Measurements from ENCODE around the gene DLG4.

Gene DLG4

DNA sequence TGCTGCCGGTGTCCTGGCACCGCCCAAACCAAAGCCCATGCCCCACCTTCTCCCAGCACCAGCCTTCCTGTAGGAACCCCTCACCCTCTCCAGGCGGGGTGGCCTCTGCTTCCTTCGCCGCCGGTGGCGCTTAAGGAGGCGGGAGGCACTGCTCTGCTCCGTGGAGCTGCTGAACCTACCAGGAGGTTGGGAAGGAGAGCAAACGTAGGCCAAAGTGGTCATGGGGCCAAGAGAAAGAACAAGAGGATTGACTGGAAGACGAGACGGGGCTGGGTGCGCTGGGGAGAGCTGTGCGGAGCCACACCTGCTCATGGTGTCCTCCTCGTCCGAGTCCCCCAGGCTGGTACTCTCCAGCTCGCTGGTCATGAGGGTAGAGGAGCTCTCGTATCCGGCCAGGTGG is 9.9 kb upstream of the DLG4 start:
- DNase-seq = no peak

- DNase-seq = no peak
Observed at GRCh38 chr17:7228920-7229319, 9.3 kb upstream of the DLG4 start.

GRCh38 chr17:7226721-7227710 is 7.4 kb upstream of the DLG4 start:
- no peak for DNase-seq

DNA sequence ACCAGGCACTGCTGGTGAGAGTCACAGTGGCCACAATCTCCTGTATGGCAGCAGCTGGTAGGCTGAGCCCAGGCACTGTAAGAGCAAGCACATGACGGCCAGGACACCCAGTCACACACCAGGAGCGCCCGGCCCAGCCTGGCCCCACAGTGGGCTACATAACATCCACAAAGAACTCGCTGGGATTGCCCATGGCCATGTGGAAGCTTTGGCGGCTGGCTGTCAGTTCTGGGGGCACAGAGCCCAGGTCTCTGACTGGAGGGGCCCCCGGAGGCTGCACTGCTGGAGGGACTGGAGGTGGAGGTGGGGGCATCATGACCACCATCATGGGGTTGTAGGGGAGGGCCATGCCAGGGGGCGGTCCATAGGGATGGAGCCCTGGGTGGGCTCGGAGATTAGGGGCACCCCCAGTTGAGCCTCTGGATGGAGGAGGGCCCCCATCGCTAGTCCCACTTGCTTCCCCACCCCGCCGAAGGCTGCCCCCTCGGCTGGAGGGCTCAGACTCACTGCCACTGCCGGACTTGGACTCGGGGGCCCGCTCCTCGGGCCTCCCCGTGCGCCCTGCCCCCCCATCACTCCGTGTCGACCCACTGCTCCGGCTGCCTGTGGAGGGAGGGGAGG is 6.2 kb upstream of the DLG4 start:
- no peak for DNase-seq

DNA sequence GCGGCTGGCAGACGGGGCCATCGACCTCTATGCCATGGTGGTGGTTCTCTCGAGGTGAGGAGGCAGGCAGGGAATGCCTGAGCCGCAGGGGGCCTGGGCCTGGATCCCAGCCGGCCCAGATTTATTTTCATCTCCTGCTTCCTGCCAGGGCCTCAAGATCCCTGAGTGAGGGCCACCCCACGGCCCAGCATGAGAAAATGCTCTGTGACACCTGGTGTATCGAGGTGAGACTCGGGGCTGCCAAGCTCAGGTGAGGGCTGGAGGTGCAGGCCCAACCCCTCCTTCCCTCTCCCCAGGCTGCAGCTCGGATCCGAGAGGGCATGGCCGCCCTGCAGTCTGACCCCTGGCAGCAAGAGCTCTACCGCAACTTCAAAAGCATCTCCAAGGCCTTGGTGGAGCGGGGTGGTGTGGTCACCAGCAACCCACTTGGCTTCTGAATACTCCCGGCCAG is 5.0 kb upstream of the DLG4 start:
- no peak for DNase-seq

- no peak for DNase-seq
Observed at GRCh38 chr17:7224110-7224509, 4.5 kb upstream of the DLG4 start.

- DNase-seq = no peak
Observed at GRCh38 chr17:7223375-7223774, 3.7 kb upstream of the DLG4 start.

DNA sequence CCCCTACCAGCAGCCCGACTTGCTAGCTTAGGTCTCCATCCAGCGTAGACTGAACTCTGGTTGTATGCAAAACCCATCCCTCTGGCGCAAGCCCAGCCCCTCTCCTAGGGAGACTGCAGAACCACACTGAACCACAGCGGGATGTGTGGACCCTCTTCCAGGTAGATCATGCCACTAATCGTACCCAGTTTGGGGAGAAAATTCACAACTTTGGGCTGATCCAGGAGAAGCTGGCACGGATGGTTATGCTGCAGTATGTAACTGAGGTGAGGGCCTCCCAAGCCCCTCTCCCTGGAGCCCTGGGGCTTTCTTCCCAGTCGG is 3.3 kb upstream of the DLG4 start:
- no peak for DNase-seq

DNA sequence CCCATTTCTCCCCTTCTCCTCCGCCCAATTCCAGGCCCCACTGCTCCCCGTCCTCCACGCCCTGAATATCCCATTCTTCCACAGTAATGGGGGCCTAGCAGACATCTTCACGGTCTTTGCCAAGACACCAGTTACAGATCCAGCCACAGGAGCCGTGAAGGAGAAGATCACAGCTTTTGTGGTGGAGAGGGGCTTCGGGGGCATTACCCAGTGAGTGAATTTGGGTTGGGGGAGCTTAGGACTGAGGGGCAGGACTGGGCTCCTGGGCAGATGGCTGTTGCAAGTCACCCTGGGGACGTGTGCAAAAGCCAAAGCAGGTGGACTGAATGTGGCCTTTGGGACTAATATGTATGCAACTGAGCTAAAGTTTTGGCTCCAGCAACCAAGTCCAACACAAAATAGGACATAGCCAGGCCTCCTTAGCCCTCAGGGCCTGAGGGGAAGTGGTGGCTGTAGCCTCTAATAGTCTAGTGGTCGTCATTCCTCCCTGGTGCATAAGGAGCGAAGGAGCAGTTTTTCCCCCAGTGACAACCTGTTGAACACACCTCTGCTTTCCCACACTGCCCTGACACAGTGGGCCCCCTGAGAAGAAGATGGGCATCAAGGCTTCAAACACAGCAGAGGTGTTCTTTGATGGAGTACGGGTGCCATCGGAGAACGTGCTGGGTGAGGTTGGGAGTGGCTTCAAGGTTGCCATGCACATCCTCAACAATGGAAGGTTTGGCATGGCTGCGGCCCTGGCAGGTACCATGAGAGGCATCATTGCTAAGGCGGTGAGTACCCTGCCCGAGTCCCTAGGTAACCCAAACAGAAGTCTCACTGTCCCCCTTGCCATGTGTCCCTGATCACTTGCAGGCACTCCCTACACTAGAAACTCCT is 2.7 kb upstream of the DLG4 start:
- no peak for DNase-seq

- DNase-seq = no peak
Observed at GRCh38 chr17:7221278-7222092, 1.8 kb upstream of the DLG4 start.

- DNase-seq = peak; percentile 52
Observed at GRCh38 chr17:7220593-7221277, 1.1 kb upstream of the DLG4 start.

GRCh38 chr17:7219229-7219811 is 316 bp downstream of the DLG4 start:
- no peak for DNase-seq

GRCh38 chr17:7218758-7219157 is 878 bp downstream of the DLG4 start:
- no peak for DNase-seq

DNA sequence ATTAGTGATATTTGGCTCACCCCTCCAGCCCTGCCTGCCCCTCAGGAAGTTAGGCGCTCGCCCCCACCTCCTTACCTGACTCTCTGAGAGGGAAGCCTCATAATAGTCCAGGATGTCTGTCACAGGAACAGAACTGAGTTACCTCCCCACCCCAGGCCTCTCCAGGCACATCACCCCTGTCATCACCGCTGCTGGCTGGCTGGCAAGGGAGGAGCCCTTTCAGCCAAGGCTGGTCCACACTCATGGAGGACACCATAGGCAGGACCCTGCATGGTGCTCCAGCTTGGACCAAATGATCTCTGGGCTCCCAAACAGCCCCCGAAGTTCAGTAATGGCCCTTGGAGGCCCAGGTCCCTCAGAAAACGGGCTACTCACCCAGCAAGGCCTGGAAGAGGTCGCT is 1.5 kb downstream of the DLG4 start:
- DNase-seq = no peak

DNA sequence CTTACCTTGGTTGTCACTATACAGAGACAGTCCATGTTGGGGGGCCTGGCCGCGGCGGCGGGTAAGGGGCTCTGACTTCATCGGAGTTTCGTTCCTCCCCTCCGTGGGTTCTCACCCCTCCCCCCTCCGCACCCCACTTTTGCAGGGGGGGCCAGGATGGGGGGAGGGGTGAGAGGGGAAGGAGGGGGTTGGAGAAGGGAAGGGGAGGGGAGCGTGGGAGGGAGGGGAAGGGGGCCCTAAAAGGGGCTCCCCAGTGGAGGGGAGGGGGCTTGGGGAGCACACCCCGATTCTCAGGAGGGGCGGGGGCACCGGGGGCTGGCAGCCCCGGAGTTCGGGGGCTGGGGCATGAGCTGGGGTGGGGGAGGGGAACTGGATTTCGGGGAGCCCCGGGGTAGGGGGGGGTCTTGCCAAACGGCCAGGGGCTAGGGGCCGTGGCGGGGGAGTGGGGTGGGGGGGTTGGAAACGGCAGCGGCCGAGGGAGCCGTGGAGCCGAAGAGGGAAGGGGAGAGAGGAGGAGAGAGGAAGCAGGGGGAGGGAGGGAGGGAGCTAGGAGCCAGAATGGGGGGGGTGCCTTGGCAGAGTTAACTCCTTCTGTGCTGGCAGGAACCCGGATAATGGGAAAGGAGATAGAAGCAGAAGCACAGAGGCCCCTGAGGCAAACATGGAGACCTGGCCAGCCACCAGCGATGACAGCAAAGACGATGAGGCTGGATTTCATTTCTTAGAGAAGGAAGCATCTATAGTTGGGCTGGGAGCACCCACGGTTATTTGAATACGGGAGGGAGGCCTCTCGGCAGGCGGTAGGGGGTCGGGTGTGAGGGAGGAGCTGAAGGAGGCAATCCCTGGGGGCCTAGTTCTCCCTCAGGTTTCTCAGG is 2.3 kb downstream of the DLG4 start:
- DNase-seq = peak; percentile 83

DNA sequence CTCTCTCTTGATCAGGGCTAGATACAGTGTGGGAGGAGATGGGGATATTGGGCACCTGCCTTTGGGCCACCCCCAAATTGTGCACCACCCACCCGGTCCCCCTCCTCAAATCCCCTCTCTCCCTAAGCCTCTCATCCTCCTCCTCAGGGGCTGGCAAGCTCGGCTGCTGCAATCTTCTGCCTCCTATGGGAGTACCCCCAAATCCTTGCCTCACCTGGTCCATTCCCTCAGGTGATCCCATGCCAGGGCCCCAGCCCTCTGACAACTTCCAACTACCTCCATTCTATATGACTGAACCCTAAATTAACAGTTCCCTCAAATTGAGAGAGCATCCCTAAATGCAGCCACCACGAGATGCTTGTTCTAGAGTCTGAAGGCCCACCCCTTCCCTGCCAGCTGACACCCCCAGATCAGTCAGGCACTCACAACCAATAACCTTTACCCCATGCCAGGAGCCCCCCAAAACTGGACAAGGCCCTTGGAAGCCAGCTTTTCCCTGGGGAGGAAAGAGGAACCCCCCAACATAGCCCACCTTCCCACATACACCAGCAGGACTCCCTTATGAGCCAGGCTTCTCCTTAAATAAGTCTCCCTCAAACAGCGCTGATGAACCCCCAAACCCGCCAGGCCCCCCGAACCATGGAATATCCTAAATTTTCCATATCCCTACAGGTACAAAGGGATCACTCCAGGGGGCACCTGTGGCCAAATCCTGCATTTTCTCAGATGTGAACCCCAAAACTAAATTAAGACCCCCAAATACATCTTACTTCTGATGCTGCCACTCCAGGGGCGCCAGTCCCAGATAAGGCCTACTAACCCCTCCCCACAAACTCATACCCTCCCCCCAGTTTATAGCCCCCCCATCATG is 3.2 kb downstream of the DLG4 start:
- DNase-seq = no peak

DNA sequence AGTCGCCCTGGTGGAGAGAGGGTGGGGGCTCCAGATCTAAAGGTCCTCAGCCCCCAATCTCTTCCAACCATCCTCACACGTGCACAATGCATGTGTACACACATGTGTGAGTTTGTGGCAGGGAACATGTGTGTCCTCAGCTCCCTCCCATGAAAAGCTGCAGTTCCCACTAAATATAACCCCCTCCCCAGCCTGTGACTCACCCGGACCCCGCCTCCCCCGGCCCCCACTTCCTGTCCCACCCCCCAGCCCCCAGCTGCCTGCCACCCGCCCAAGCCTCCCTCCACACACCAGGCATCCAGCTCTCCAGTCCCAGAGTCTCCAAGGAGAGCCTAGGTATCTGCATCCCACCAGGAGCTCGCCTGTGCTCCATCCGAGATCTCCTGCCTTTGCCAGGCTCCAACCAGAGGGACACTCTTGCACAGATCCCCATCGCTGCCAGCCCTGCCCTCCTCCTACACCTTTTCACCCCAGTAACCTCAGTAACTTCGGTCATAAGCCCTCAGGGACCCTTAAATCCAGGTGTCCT is 3.9 kb downstream of the DLG4 start:
- no peak for DNase-seq

DNA sequence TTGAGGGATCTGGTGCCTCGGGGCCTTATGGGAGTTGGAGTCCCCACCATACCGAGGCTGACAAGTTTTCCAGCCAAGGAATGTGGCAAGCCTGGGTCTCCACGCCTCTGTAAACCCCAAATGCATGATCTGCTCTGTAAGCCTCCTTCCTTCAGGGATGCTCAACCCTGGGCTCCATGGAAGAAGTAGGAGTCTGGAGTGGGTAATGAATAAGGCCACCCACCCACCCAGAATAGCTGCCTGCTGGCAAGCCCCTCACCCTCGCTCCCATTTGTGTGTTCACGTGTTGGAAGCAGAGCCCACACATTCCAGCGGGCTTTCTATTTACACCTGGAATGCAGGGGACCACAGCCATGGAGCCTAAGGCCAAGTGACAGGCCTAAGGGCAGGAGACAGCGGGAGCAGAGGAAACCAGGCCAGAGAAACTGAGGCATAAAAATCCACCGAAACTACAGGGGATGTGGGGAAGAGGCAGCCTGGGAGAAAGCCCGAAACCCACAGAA is 4.4 kb downstream of the DLG4 start:
- no peak for DNase-seq

Measured in fibroblast of skin of abdomen (primary cell).